ENCODE results near the gene SBNO2.

GRCh38 chr19:1159864-1160595 lies 14.0 kb downstream of the SBNO2 start:
- TF ChIP-seq CTCF (IDR thresholded peaks at IDR 0.05) (no peak), POLR2A (IDR thresholded peaks at IDR 0.05) (no peak)

Measured in vagina (tissue), 2 donors.